ENCODE results near the gene TIGAR. TPM values are rescaled to one million over a fixed set of nuclear protein-coding genes. Genes with fewer than 3 reads are reported as not detected.
A peak's percentile ranks its signal among the peaks of the same experiment; 100 is the strongest.

The TIGAR gene
- polyA plus RNA-seq, 2 of the 4 experiments (the other 2 are of a cell fraction), result 24.5 to 50.9 TPM

GRCh38 chr12:4369548-4369947 lies 48.5 kb downstream of the TIGAR start:
- ATAC-seq (no peak), FAIRE-seq (no peak), DNase-seq (ENCODE audit: low read depth in 1 of 2, low spot score in 1 of 2) (no peak)
- WGBS (ENCODE audit: missing lambda C conversion rate), result 10% methylated on average over 4 of the region's 4 CpGs
- no peaks in the 10 kb centered on the region for H3K9me3 ChIP-seq
- CTCF ChIA-PET, result interaction anchor here (0.8 kb wide), 1 partner anchor 62 kb away, joined by 3 read pairs; no protein-coding TSS in a partner anchor
- no peaks in the 10 kb centered on the region for H3K4me1 ChIP-seq
- POLR2A ChIA-PET, result interaction anchor here (0.6 kb wide), 1 partner anchor 12 kb away, joined by 3 read pairs; no protein-coding TSS in a partner anchor
- H3K4me2 ChIP-seq, result no peak overlapping the region
- no peak overlapping the region for H3K4me3 ChIP-seq
- TF ChIP-seq, protein P1, sequence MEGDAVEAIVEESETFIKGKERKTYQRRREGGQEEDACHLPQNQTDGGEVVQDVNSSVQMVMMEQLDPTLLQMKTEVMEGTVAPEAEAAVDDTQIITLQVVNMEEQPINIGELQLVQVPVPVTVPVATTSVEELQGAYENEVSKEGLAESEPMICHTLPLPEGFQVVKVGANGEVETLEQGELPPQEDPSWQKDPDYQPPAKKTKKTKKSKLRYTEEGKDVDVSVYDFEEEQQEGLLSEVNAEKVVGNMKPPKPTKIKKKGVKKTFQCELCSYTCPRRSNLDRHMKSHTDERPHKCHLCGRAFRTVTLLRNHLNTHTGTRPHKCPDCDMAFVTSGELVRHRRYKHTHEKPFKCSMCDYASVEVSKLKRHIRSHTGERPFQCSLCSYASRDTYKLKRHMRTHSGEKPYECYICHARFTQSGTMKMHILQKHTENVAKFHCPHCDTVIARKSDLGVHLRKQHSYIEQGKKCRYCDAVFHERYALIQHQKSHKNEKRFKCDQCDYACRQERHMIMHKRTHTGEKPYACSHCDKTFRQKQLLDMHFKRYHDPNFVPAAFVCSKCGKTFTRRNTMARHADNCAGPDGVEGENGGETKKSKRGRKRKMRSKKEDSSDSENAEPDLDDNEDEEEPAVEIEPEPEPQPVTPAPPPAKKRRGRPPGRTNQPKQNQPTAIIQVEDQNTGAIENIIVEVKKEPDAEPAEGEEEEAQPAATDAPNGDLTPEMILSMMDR (IDR thresholded peaks at IDR 0.05), result no peak
- TF ChIP-seq, protein P2, sequence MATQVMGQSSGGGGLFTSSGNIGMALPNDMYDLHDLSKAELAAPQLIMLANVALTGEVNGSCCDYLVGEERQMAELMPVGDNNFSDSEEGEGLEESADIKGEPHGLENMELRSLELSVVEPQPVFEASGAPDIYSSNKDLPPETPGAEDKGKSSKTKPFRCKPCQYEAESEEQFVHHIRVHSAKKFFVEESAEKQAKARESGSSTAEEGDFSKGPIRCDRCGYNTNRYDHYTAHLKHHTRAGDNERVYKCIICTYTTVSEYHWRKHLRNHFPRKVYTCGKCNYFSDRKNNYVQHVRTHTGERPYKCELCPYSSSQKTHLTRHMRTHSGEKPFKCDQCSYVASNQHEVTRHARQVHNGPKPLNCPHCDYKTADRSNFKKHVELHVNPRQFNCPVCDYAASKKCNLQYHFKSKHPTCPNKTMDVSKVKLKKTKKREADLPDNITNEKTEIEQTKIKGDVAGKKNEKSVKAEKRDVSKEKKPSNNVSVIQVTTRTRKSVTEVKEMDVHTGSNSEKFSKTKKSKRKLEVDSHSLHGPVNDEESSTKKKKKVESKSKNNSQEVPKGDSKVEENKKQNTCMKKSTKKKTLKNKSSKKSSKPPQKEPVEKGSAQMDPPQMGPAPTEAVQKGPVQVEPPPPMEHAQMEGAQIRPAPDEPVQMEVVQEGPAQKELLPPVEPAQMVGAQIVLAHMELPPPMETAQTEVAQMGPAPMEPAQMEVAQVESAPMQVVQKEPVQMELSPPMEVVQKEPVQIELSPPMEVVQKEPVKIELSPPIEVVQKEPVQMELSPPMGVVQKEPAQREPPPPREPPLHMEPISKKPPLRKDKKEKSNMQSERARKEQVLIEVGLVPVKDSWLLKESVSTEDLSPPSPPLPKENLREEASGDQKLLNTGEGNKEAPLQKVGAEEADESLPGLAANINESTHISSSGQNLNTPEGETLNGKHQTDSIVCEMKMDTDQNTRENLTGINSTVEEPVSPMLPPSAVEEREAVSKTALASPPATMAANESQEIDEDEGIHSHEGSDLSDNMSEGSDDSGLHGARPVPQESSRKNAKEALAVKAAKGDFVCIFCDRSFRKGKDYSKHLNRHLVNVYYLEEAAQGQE (IDR thresholded peaks at IDR 0.05), result no peak
- TF ChIP-seq RNF2 (IDR thresholded peaks at IDR 0.05; ENCODE audit: borderline replicate concordance, low read depth) (no peak), CEBPB (IDR thresholded peaks at IDR 0.05) (no peak), HOXA7 (CRISPR knock-in tag; IDR thresholded peaks at IDR 0.05) (no peak), MAZ (IDR thresholded peaks at IDR 0.05; ENCODE audit: borderline replicate concordance, low read depth, low read length) (no peak)
- TF ChIP-seq, protein P3, sequence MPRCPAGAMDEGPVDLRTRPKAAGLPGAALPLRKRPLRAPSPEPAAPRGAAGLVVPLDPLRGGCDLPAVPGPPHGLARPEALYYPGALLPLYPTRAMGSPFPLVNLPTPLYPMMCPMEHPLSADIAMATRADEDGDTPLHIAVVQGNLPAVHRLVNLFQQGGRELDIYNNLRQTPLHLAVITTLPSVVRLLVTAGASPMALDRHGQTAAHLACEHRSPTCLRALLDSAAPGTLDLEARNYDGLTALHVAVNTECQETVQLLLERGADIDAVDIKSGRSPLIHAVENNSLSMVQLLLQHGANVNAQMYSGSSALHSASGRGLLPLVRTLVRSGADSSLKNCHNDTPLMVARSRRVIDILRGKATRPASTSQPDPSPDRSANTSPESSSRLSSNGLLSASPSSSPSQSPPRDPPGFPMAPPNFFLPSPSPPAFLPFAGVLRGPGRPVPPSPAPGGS (IDR thresholded peaks at IDR 0.05), result no peak
- H3K27ac ChIP-seq, result no peak overlapping the region

DNA sequence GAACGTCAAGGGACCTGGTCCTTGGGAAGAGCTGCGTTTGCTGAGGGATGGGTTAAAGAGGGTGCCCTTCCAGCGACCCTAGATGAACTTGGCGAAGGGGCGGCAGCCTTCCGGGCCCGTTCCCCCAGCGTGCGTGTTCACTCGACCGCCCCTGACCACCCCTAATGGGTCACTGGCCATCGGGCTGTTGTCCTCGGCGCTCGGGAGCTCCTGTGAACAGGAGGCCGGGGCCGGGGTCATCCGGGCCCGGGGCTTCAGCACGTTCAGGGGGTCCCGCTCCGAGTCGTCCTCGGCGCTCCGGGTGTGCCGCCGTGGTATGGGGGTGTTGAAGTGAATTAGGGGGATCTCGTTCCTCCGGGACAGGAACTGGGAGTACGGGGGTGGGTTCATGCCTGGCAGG lies 49.3 kb downstream of the TIGAR start:
- ATAC-seq (no peak), DNase-seq (ENCODE audit: low read depth in 1 of 2, low spot score in 1 of 2) (no peak), FAIRE-seq (no peak)
- no peak overlapping the region for H3K4me2 ChIP-seq
- no peaks in the 10 kb centered on the region for H3K4me1 ChIP-seq
- H3K9me3 ChIP-seq, result no peaks in the 10 kb centered on the region
- 49% methylated on average over 25 of the region's 31 CpGs for WGBS (ENCODE audit: missing lambda C conversion rate)
- CTCF ChIA-PET, result interaction anchor here (0.8 kb wide), 1 partner anchor 62 kb away, joined by 3 read pairs; no protein-coding TSS in a partner anchor
- H3K4me3 ChIP-seq, result no peak overlapping the region
- POLR2A ChIA-PET, result no interaction called here
- no peak overlapping the region for H3K27ac ChIP-seq
- TF ChIP-seq BHLHE40 (IDR thresholded peaks at IDR 0.05; ENCODE audit: low read depth, low read length), result no peak
- TF ChIP-seq, protein P4, sequence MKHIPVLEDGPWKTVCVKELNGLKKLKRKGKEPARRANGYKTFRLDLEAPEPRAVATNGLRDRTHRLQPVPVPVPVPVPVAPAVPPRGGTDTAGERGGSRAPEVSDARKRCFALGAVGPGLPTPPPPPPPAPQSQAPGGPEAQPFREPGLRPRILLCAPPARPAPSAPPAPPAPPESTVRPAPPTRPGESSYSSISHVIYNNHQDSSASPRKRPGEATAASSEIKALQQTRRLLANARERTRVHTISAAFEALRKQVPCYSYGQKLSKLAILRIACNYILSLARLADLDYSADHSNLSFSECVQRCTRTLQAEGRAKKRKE (CRISPR knock-in tag; IDR thresholded peaks at IDR 0.05; ENCODE audit: low read depth), result no peak
- TF ChIP-seq FOSB (CRISPR knock-in tag; IDR thresholded peaks at IDR 0.05), result no peak
- no peak for TF ChIP-seq RNF2 (IDR thresholded peaks at IDR 0.05; ENCODE audit: borderline replicate concordance, low read depth)

- 2% methylated on average over 2 of the region's 2 CpGs for WGBS (ENCODE audit: missing lambda C conversion rate)
- TF ChIP-seq PHF8 (IDR thresholded peaks at IDR 0.05; ENCODE audit: borderline replicate concordance, low read depth) (no peak), NPAS2 (CRISPR knock-in tag; IDR thresholded peaks at IDR 0.05; ENCODE audit: borderline replicate concordance) (no peak), MAFK (IDR thresholded peaks at IDR 0.05; ENCODE audit: partially characterized antibody) (peak; percentile 82), BHLHE40 (IDR thresholded peaks at IDR 0.05; ENCODE audit: low read depth, low read length) (no peak), GATA3 (IDR thresholded peaks at IDR 0.05; ENCODE audit: borderline replicate concordance) (no peak), ZSCAN20 (CRISPR knock-in tag; IDR thresholded peaks at IDR 0.05) (no peak), HOXA7 (CRISPR knock-in tag; IDR thresholded peaks at IDR 0.05) (no peak)
- TF ChIP-seq, protein P5, sequence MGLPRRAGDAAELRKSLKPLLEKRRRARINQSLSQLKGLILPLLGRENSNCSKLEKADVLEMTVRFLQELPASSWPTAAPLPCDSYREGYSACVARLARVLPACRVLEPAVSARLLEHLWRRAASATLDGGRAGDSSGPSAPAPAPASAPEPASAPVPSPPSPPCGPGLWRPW (IDR thresholded peaks at IDR 0.05), result no peak
- H3K4me1 ChIP-seq, result no peaks in the 10 kb centered on the region
- H3K4me2 ChIP-seq, result no peak overlapping the region
- CTCF ChIA-PET, result interaction anchor here (1.4 to 1.8 kb wide), 3 partner anchors 10 to 386 kb away, joined by 3 to 5 read pairs (median 5); no protein-coding TSS in a partner anchor
- POLR2A ChIA-PET, result no interaction called here
- no peak overlapping the region for H3K4me3 ChIP-seq
- FAIRE-seq (no peak), DNase-seq (ENCODE audit: low read depth in 1 of 2, low spot score in 1 of 2) (no peak), ATAC-seq (no peak)
- no peak overlapping the region for H3K27ac ChIP-seq
- H3K9me3 ChIP-seq, result no peaks in the 10 kb centered on the region
Observed at GRCh38 chr12:4372653-4373052, 51.6 kb downstream of the TIGAR start.

Measured in A549 (cell line).